Thyroid gland (tissue), 4 donors: Measurements from ENCODE around the gene TSHZ2.

Source experiments
- CTCF ChIP-seq, 6 experiments: fragments of 200-600 bp in 3 of 6; fragments of 450-650 bp in 3 of 6; sonication (generic) in 3 of 6; IDR thresholded peaks; one replicate each; pipeline ENCODE4 v1.5.1; 2016 to 2019; ENCODE audit warnings: antibody characterized with exemption in 6 of 6, mild to moderate bottlenecking in 2 of 6, inconsistent platforms in 1 of 6, moderate library complexity in 1 of 6
- POLR2A ChIP-seq, 2 donors: fragments of 450-650 bp; IDR thresholded peaks; one replicate each; pipeline ENCODE4 v1.6.1; 2017; ENCODE audit warnings: antibody characterized with exemption in 2 of 2, mild to moderate bottlenecking in 2 of 2, moderate library complexity in 1 of 2

DNA sequence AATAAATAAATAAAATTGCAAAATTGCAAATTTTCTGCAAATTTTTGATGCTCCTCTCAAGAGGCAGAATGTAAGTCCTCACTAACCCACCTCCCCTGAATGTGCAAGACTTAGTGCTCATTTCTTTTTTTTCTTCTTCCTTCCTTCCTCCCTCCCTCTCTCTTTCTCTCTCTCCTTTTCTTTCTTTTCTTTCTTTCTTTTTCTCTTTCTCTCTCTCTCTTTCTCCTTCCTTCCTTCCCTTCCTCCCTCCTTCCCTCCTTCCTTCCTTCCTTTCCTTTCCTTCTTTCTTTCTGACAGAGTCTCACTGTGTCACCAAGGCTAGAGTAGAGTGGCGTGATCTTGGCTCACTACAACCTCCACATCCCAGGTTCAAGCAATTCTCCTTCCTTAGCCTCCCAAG lies 561.3 kb downstream of the TSHZ2 start:
- no peak for TF ChIP-seq CTCF (IDR thresholded peaks at IDR 0.05)
- no peak for TF ChIP-seq POLR2A (IDR thresholded peaks at IDR 0.05)
